Upper lobe of left lung (tissue), 6 donors: ENCODE measurements around the gene GPR3. TPM values are rescaled to one million over a fixed set of nuclear protein-coding genes. Genes with fewer than 3 reads are reported as not detected.

Experiments used
- ATAC-seq, 2 donors: fragments of 200-7000 bp; cut with Tn5 transposase; one replicate each; pipeline ENCODE4 v1.9.1; 2022; ENCODE audit warnings: mild to moderate bottlenecking in 2 of 2, moderate library complexity in 2 of 2; ENCODE audit not compliant: low FRiP score in 2 of 2
- DNase-seq, 2 donors: peaks; one replicate each; pipeline ENCODE4 v3.0.0-alpha.2; 2019 to 2020
- H3K27ac ChIP-seq, 4 donors: fragments of 200-600 bp; sonication (generic); one replicate each; pipeline ENCODE4 v1.5.1; 2016 to 2019
- H3K27me3 ChIP-seq, 4 donors: fragments of 200-600 bp; sonication (generic); one replicate each; pipeline ENCODE4 v1.5.1; 2017 to 2019
- H3K36me3 ChIP-seq, 4 donors: fragments of 200-600 bp; sonication (generic); one replicate each; pipeline ENCODE4 v1.5.1; 2016 to 2019
- H3K4me1 ChIP-seq, 4 donors: fragments of 200-600 bp; sonication (generic); one replicate each; pipeline ENCODE4 v1.5.1; 2018 to 2019
- H3K4me3 ChIP-seq, 4 donors: fragments of 200-600 bp; sonication (generic); one replicate each; pipeline ENCODE4 v1.5.1; 2017 to 2019; ENCODE audit warnings: mild to moderate bottlenecking in 2 of 4, moderate library complexity in 1 of 4
- H3K9me3 ChIP-seq, 4 donors: fragments of 200-600 bp; sonication (generic); one replicate each; pipeline ENCODE4 v1.5.1; 2018 to 2019
- CTCF ChIP-seq, 6 experiments: fragments of 450-650 bp in 4 of 6; fragments of 200-600 bp in 2 of 6; sonication (generic) in 2 of 6; IDR thresholded peaks; one replicate each; pipeline ENCODE4 v1.5.1; 2016 to 2019; ENCODE audit warnings: antibody characterized with exemption in 6 of 6
- EP300 ChIP-seq, 4 donors: sonication (generic); formaldehyde crosslinking; IDR thresholded peaks; one replicate each; pipeline ENCODE4 v1.5.1; 2017; ENCODE audit warnings: antibody characterized with exemption in 4 of 4, control low read depth in 2 of 4
- POLR2A ChIP-seq, 4 donors: fragments of 450-650 bp; IDR thresholded peaks; one replicate each; pipeline ENCODE4 v1.5.1; 2016 to 2017; ENCODE audit warnings: antibody characterized with exemption in 4 of 4, mild to moderate bottlenecking in 2 of 4
- POLR2AphosphoS5 ChIP-seq, 2 donors: sonication (generic); formaldehyde crosslinking; IDR thresholded peaks; one replicate each; pipeline ENCODE4 v1.5.1; 2017; ENCODE audit warnings: antibody characterized with exemption in 2 of 2
- WGBS, 2 donors: methylation state at CpG; one replicate each; pipeline ENCODE4 v1.1.5; 2017 to 2018; 5-methylcytosine and 5-hydroxymethylcytosine counted together
- total RNA-seq, 6 donors: library from RNA; depleted of rRNA in 4 of 6; stranded (reverse); fragments of >200 nt in 4 of 6; gene quantifications; one replicate each; pipeline versions ENCODE4 v1.1.0 to v1.2.1, GENCODE V29; 2016 to 2021
- donor health status: DM: no; HTN: no; CAD: no; lungs with moderate emphysema.
- donor health status: DM: no; HTN: yes; CAD: no; lungs with severe emphysema.

Gene GPR3
- total RNA-seq, 6 donors from 2014 or later = 0.39 to 1.6 (median 0.76) TPM; not detected in 1

GRCh38 chr1:27444632-27445031 lies 52.2 kb downstream of the GPR3 start:
- Histone ChIP-seq H3K4me3 (no peak overlapping the region), H3K36me3 (peaks cover 0 to 24% (median 3%) of the 10 kb centered on the region in 4 donors), H3K27me3 (no peaks in the 10 kb centered on the region), H3K4me1 (peaks cover 9 to 28% (median 13%) of the 10 kb centered on the region in 4 donors), H3K9me3 (no peaks in the 10 kb centered on the region), H3K27ac (peak overlapping the region in 2 of 4 donors; percentile 4 to 34)
- DNase-seq (no peak), ATAC-seq (no peak)
- TF ChIP-seq POLR2A (IDR thresholded peaks at IDR 0.05) (no peak), POLR2AphosphoS5 (IDR thresholded peaks at IDR 0.05) (no peak), CTCF (IDR thresholded peaks at IDR 0.05) (no peak), EP300 (IDR thresholded peaks at IDR 0.05) (no peak)
- WGBS, 2 donors = 23 to 25% methylated on average over 1 of the region's 1 CpG

Other genes starting within 250 kb of the GPR3 start
- 10 to 100 TPM; 18.1 to 51.4 (median 31.5) TPM for gene SLC9A1, start 237.5 kb upstream of the GPR3 start, total RNA-seq
- gene WDTC1, start 158.0 kb upstream of the GPR3 start, total RNA-seq = 10 to 100 TPM; 43.5 to 75.0 (median 51.8) TPM
- 10 to 100 TPM; 11.5 to 43.9 (median 30.1) TPM for gene TMEM222, start 70.5 kb upstream of the GPR3 start, total RNA-seq
- gene SYTL1, start 50.6 kb upstream of the GPR3 start, total RNA-seq = 10 to 100 TPM; 28.7 to 74.4 (median 44.1) TPM
- 100 to 1,000 TPM in 4 of 6 donors, 10 to 100 TPM in 2; 36.6 to 302 (median 118) TPM for gene MAP3K6, start 25.7 kb upstream of the GPR3 start, total RNA-seq
- gene FCN3, start 17.8 kb upstream of the GPR3 start, total RNA-seq = 1,000 to 10,000 TPM in 1 of 6 donors, 100 to 1,000 TPM in 5; 145 to 1,319 (median 555) TPM
- 10 to 100 TPM in 1 of 6 donors, 1 to 10 TPM in 5; 2.3 to 12.3 (median 5.5) TPM for gene CD164L2, start 9.3 kb upstream of the GPR3 start, total RNA-seq
- gene WASF2, start 97.5 kb downstream of the GPR3 start, total RNA-seq = 100 to 1,000 TPM in 2 of 6 donors, 10 to 100 TPM in 4; 53.4 to 158 (median 62.2) TPM
- 10 to 100 TPM; 10.8 to 43.4 (median 26.2) TPM for gene AHDC1, start 211.5 kb downstream of the GPR3 start, total RNA-seq
- 100 to 1,000 TPM in 5 of 6 donors, 10 to 100 TPM in 1; 59.8 to 234 (median 150) TPM for gene FGR, start 242.6 kb downstream of the GPR3 start, total RNA-seq